Liver (tissue), 9 donors: ENCODE measurements around the gene SFMBT2. TPM values are rescaled to one million over a fixed set of nuclear protein-coding genes. Genes with fewer than 3 reads are reported as not detected.

Source experiments
- DNase-seq: peaks from one replicate; pipeline ENCODE4 v3.0.0-alpha.2; 2017; ENCODE audit warnings: low spot score
- H3K27ac ChIP-seq, 2 donors: one replicate each; pipeline ENCODE4 v1.7.0; 2013; ENCODE audit warnings: inconsistent platforms in 2 of 2, low read length in 2 of 2, control low read depth in 1 of 2, low read depth in 1 of 2, mild to moderate bottlenecking in 1 of 2
- H3K27me3 ChIP-seq, 4 donors: one replicate each; pipeline versions ENCODE4 v1.6.1 to v1.7.0; 2013; ENCODE audit warnings: low read length in 3 of 4, inconsistent platforms in 1 of 4, mild to moderate bottlenecking in 1 of 4, moderate library complexity in 1 of 4; ENCODE audit not compliant: control insufficient read depth in 4 of 4, insufficient read depth in 4 of 4
- H3K36me3 ChIP-seq, 4 donors: one replicate each; pipeline versions ENCODE4 v1.6.1 to v1.7.0; 2013; ENCODE audit warnings: low read length in 3 of 4, mild to moderate bottlenecking in 3 of 4, low read depth in 1 of 4, moderate library complexity in 1 of 4; ENCODE audit not compliant: control insufficient read depth in 4 of 4, insufficient read depth in 3 of 4
- H3K4me1 ChIP-seq, 4 donors: one replicate each; pipeline versions ENCODE4 v1.6.1 to v1.7.0; 2013; ENCODE audit warnings: low read length in 3 of 4, mild to moderate bottlenecking in 3 of 4, moderate library complexity in 1 of 4; ENCODE audit not compliant: control insufficient read depth in 4 of 4, insufficient read depth in 4 of 4
- H3K4me3 ChIP-seq, 3 donors: one replicate each; pipeline versions ENCODE4 v1.6.1 to v1.7.0; 2013; ENCODE audit warnings: low read length in 3 of 3, control low read depth in 1 of 3, low read depth in 1 of 3, mild to moderate bottlenecking in 1 of 3
- H3K9ac ChIP-seq, 2 donors: one replicate each; pipeline ENCODE4 v1.7.0; 2013; ENCODE audit warnings: low read length in 2 of 2, mild to moderate bottlenecking in 2 of 2, moderate library complexity in 2 of 2, control low read depth in 1 of 2, low read depth in 1 of 2
- H3K9me3 ChIP-seq, 4 donors: one replicate each; pipeline versions ENCODE4 v1.6.1 to v1.7.0; 2013; ENCODE audit warnings: low read length in 3 of 4; ENCODE audit not compliant: control insufficient read depth in 4 of 4
- ATF3 ChIP-seq: IDR thresholded peaks from 2 replicates; pipeline ENCODE4 v1.6.1; 2016; ENCODE audit warnings: antibody characterized with exemption
- CTCF ChIP-seq: fragments of 150-350 bp; IDR thresholded peaks from 2 replicates; pipeline ENCODE4 v1.5.1; 2017; ENCODE audit warnings: improper control_type of control experiment, low read depth, low read length; ENCODE audit not compliant: missing input control
- EGR1 ChIP-seq, 2 donors: IDR thresholded peaks; 2 replicates each; pipeline ENCODE4 v1.6.1; 2016 to 2018; ENCODE audit warnings: antibody characterized with exemption in 2 of 2, low read depth in 2 of 2
- FOXA1 ChIP-seq: IDR thresholded peaks from 2 replicates; pipeline ENCODE4 v1.6.1; 2016; ENCODE audit warnings: antibody characterized with exemption
- FOXA2 ChIP-seq: IDR thresholded peaks from 2 replicates; pipeline ENCODE4 v1.6.1; 2016; ENCODE audit warnings: antibody characterized with exemption
- GABPA ChIP-seq, 2 donors: IDR thresholded peaks in 1 of 2; conservative IDR thresholded peaks in 1 of 2; 2 replicates each; pipeline ENCODE4 v1.6.1; 2016; ENCODE audit warnings: antibody characterized with exemption in 2 of 2, mild to moderate bottlenecking in 1 of 2, moderate library complexity in 1 of 2
- HNF4A ChIP-seq, 2 donors: conservative IDR thresholded peaks; 2 replicates each; pipeline ENCODE4 v1.6.1; 2016; ENCODE audit warnings: antibody characterized with exemption in 2 of 2, mild to moderate bottlenecking in 2 of 2
- HNF4G ChIP-seq: IDR thresholded peaks from 2 replicates; pipeline ENCODE4 v1.6.1; 2016; ENCODE audit warnings: antibody characterized with exemption
- JUND ChIP-seq, 2 donors: IDR thresholded peaks; 2 replicates each; pipeline ENCODE4 v1.6.1; 2016; ENCODE audit warnings: antibody characterized with exemption in 2 of 2
- MAX ChIP-seq: IDR thresholded peaks from 2 replicates; pipeline ENCODE4 v1.6.1; 2016; ENCODE audit warnings: antibody characterized with exemption
- NR2F2 ChIP-seq: IDR thresholded peaks from 2 replicates; pipeline ENCODE4 v1.6.1; 2016; ENCODE audit warnings: antibody characterized with exemption
- RAD21 ChIP-seq, 2 donors: IDR thresholded peaks; 2 replicates each; pipeline ENCODE4 v1.6.1; 2016; ENCODE audit warnings: antibody characterized with exemption in 2 of 2, mild to moderate bottlenecking in 2 of 2
- REST ChIP-seq: IDR thresholded peaks from 2 replicates; pipeline ENCODE4 v1.6.1; 2016; ENCODE audit warnings: antibody characterized with exemption, mild to moderate bottlenecking
- RXRA ChIP-seq, 2 donors: IDR thresholded peaks; 2 replicates each; pipeline ENCODE4 v1.6.1; 2017 to 2018; ENCODE audit warnings: antibody characterized with exemption in 2 of 2, mild to moderate bottlenecking in 1 of 2
- SP1 ChIP-seq: IDR thresholded peaks from 2 replicates; pipeline ENCODE4 v1.6.1; 2018; ENCODE audit warnings: antibody characterized with exemption, mild to moderate bottlenecking
- TAF1 ChIP-seq: conservative IDR thresholded peaks from 2 replicates; pipeline ENCODE4 v1.6.1; 2016; ENCODE audit warnings: antibody characterized with exemption, mild to moderate bottlenecking
- YY1 ChIP-seq: IDR thresholded peaks from 2 replicates; pipeline ENCODE4 v1.6.1; 2016; ENCODE audit warnings: antibody characterized with exemption, mild to moderate bottlenecking
- ZBTB33 ChIP-seq: IDR thresholded peaks from 2 replicates; pipeline ENCODE4 v1.6.1; 2016; ENCODE audit warnings: antibody characterized with exemption
- WGBS: extraction: QIAGEN DNeasy Blood & Tissue Kit; methylation state at CpG from one replicate; pipeline ENCODE4 v1.1.7; 2013; 5-methylcytosine and 5-hydroxymethylcytosine counted together
- polyA plus RNA-seq, 2 donors: library from polyadenylated mRNA; stranded (reverse) in 1 of 2; unstranded in 1 of 2; fragments of 200-250 nt in 1 of 2; fragments of >200 nt in 1 of 2; fragmentation: Nextera tagmentation in 1 of 2; extraction: Ambion mirVana in 1 of 2; gene quantifications; one replicate each; pipeline versions ENCODE4 v1.2.1 to v1.2.3, GENCODE V29; 2013 to 2015
- total RNA-seq, 2 donors: library from RNA; depleted of rRNA; stranded (reverse); fragments of >200 nt; gene quantifications; one replicate each; pipeline ENCODE4 v1.2.3, GENCODE V29; 2014
- donor health status: healthy.
- donor health status: healthy.
- donor health status: healthy.
- donor health status: healthy.
- donor health status: healthy.

The SFMBT2 gene
- total and polyA plus RNA-seq, 4 donors: 0.46 to 2.8 (median 1.5) TPM

- peaks cover 0 to 4% (median 0%) of the 10 kb centered on the region in 4 donors for H3K27me3 ChIP-seq
- TF ChIP-seq SP1 (no peak), TAF1 (no peak), RXRA (IDR thresholded peaks at IDR 0.05) (no peak)
- H3K36me3 ChIP-seq: peaks cover 0 to 2% (median 0%) of the 10 kb centered on the region in 4 donors
- H3K9me3 ChIP-seq: no peaks in the 10 kb centered on the region
- H3K4me1 ChIP-seq: no peaks in the 10 kb centered on the region
- WGBS: 89% methylated on average over 6 of the region's 6 CpGs
- no peak overlapping the region for H3K9ac ChIP-seq
- no peak overlapping the region for H3K4me3 ChIP-seq
- no peak for DNase-seq
- H3K27ac ChIP-seq: no peak overlapping the region
These were observed 46.4 kb downstream of the SFMBT2 start for GRCh38 chr10:7364474-7364873.

GRCh38 chr10:7363700-7364099 lies 47.1 kb downstream of the SFMBT2 start:
- no peak for TF ChIP-seq ATF3
- TF ChIP-seq FOXA2: no peak
- no peak for TF ChIP-seq ZBTB33
- no peak for TF ChIP-seq REST
- no peak for TF ChIP-seq RXRA (IDR thresholded peaks at IDR 0.05)
- no peak for TF ChIP-seq NR2F2
- no peak for TF ChIP-seq HNF4G
- no peak for TF ChIP-seq HNF4A (conservative IDR thresholded peaks at IDR 0.05)
- TF ChIP-seq EGR1 (IDR thresholded peaks at IDR 0.05; ENCODE audit: low read depth in 2 of 2): no peak
- no peak for TF ChIP-seq RAD21 (IDR thresholded peaks at IDR 0.05)
- no peak for TF ChIP-seq FOXA1
- no peak for TF ChIP-seq GABPA (IDR thresholded peaks at IDR 0.05 in 1 of 2, conservative IDR thresholded peaks at IDR 0.05 in 1 of 2)
- no peak for TF ChIP-seq MAX
- TF ChIP-seq JUND (IDR thresholded peaks at IDR 0.05): no peak
- TF ChIP-seq TAF1: no peak
- TF ChIP-seq SP1: no peak
- no peak for TF ChIP-seq YY1
- TF ChIP-seq CTCF: no peak
- no peak overlapping the region for H3K27ac ChIP-seq
- WGBS: 94% methylated on average over 6 of the region's 6 CpGs
- peaks cover 0 to 2% (median 0%) of the 10 kb centered on the region in 4 donors for H3K36me3 ChIP-seq
- H3K9me3 ChIP-seq: no peaks in the 10 kb centered on the region
- no peak for DNase-seq
- no peak overlapping the region for H3K9ac ChIP-seq
- H3K4me1 ChIP-seq: no peaks in the 10 kb centered on the region
- no peak overlapping the region for H3K4me3 ChIP-seq
- H3K27me3 ChIP-seq: peaks cover 0 to 4% (median 0%) of the 10 kb centered on the region in 4 donors
